Parathyroid adenoma (tissue), 2 donors: Measurements from ENCODE around the gene ALOXE3.

ENCODE experiments used
- H2AFZ ChIP-seq: fragments of 300-600 bp; sonication (generic); one replicate; pipeline ENCODE4 v1.7.0; 2017; ENCODE audit warnings: antibody characterized with exemption, mild to moderate bottlenecking
- H3K27ac ChIP-seq: fragments of 300-600 bp; sonication (generic); one replicate; pipeline ENCODE4 v1.7.0; 2017
- H3K27me3 ChIP-seq: fragments of 300-600 bp; sonication (generic); one replicate; pipeline ENCODE4 v1.7.0; 2017; ENCODE audit warnings: low read length; ENCODE audit not compliant: control insufficient read depth, insufficient read depth
- H3K36me3 ChIP-seq: fragments of 300-600 bp; sonication (generic); one replicate; pipeline ENCODE4 v1.7.0; 2017; ENCODE audit warnings: low read length; ENCODE audit not compliant: control insufficient read depth, insufficient read depth
- H3K4me1 ChIP-seq: fragments of 300-600 bp; sonication (generic); one replicate; pipeline ENCODE4 v1.7.0; 2017; ENCODE audit warnings: control low read depth
- H3K4me2 ChIP-seq: fragments of 300-600 bp; sonication (generic); one replicate; pipeline ENCODE4 v1.7.0; 2017; ENCODE audit warnings: low read length
- H3K4me3 ChIP-seq: fragments of 300-600 bp; sonication (generic); one replicate; pipeline ENCODE4 v1.7.0; 2017; ENCODE audit warnings: low read depth, low read length
- H3K79me2 ChIP-seq: fragments of 300-600 bp; sonication (generic); one replicate; pipeline ENCODE4 v1.7.0; 2017; ENCODE audit warnings: control low read depth
- H3K9ac ChIP-seq: fragments of 300-600 bp; sonication (generic); one replicate; pipeline ENCODE4 v1.7.0; 2017; ENCODE audit warnings: mild to moderate bottlenecking
- H3K9me3 ChIP-seq: fragments of 300-600 bp; sonication (generic); one replicate; pipeline ENCODE4 v1.7.0; 2017; ENCODE audit warnings: low read length; ENCODE audit not compliant: control insufficient read depth
- CTCF ChIP-seq: fragments of 300-600 bp; sonication (generic); IDR thresholded peaks from one replicate; pipeline ENCODE4 v1.7.0; 2017; ENCODE audit warnings: antibody characterized with exemption, mild to moderate bottlenecking
- donor health status: primary hyperparathyroidism.

The ALOXE3 gene

GRCh38 chr17:8154608-8155155 is 36.4 kb upstream of the ALOXE3 start:
- Histone ChIP-seq H2AFZ (no peak overlapping the region), H3K4me3 (peak overlapping the region; percentile 98), H3K27me3 (no peaks in the 10 kb centered on the region), H3K9ac (peak overlapping the region; percentile 100), H3K79me2 (peaks cover 36% of the 10 kb centered on the region), H3K27ac (peak overlapping the region; percentile 100), H3K36me3 (no peaks in the 10 kb centered on the region), H3K4me2 (peak overlapping the region; percentile 100), H3K4me1 (peaks cover 34% of the 10 kb centered on the region), H3K9me3 (no peaks in the 10 kb centered on the region)
- TF ChIP-seq CTCF, result no peak

- Histone ChIP-seq H3K36me3 (no peaks in the 10 kb centered on the region), H3K27ac (peak overlapping the region; percentile 100), H3K4me3 (peak overlapping the region; percentile 98), H3K9ac (peak overlapping the region; percentile 100), H3K79me2 (peaks cover 41% of the 10 kb centered on the region), H2AFZ (no peak overlapping the region), H3K4me2 (peak overlapping the region; percentile 100), H3K4me1 (peaks cover 34% of the 10 kb centered on the region), H3K9me3 (no peaks in the 10 kb centered on the region), H3K27me3 (no peaks in the 10 kb centered on the region)
- no peak for TF ChIP-seq CTCF
These were observed 35.8 kb upstream of the ALOXE3 start for GRCh38 chr17:8153957-8154607.

GRCh38 chr17:8153525-8153956 is 35.2 kb upstream of the ALOXE3 start:
- Histone ChIP-seq H3K27me3 (no peaks in the 10 kb centered on the region), H3K36me3 (no peaks in the 10 kb centered on the region), H3K9me3 (no peaks in the 10 kb centered on the region), H3K4me2 (peak overlapping the region; percentile 74), H3K79me2 (peaks cover 43% of the 10 kb centered on the region), H3K4me1 (peaks cover 33% of the 10 kb centered on the region), H2AFZ (no peak overlapping the region), H3K9ac (no peak overlapping the region), H3K4me3 (peak overlapping the region; percentile 89), H3K27ac (peak overlapping the region; percentile 100)
- no peak for TF ChIP-seq CTCF

- TF ChIP-seq CTCF, result no peak
- peaks cover 30% of the 10 kb centered on the region for H3K4me1 ChIP-seq
- peak overlapping the region; percentile 100 for H3K27ac ChIP-seq
- no peak overlapping the region for H2AFZ ChIP-seq
- no peaks in the 10 kb centered on the region for H3K27me3 ChIP-seq
- H3K9me3 ChIP-seq, result no peaks in the 10 kb centered on the region
- H3K9ac ChIP-seq, result no peak overlapping the region
- peak overlapping the region; percentile 74 for H3K4me2 ChIP-seq
- H3K4me3 ChIP-seq, result peak overlapping the region; percentile 89
- H3K79me2 ChIP-seq, result peaks cover 48% of the 10 kb centered on the region
- H3K36me3 ChIP-seq, result no peaks in the 10 kb centered on the region
These were observed 34.7 kb upstream of the ALOXE3 start for GRCh38 chr17:8153031-8153451.
